CD4-positive, alpha-beta T cell (primary cell): Measurements from ENCODE around the gene IL1F10. TPM values are rescaled to one million over a fixed set of nuclear protein-coding genes. Genes with fewer than 3 reads are reported as not detected.
A peak's percentile ranks its signal among the peaks of the same experiment; 100 is the strongest.

Experiments used
- ATAC-seq: fragments of 200-7000 bp; cut with Tn5 transposase; one replicate; pipeline ENCODE4 v1.10.0; 2022; ENCODE audit warnings: mild to moderate bottlenecking; ENCODE audit not compliant: poor library complexity
- CTCF ChIA-PET: fragments of 350-600 bp; sonication (Branson Sonifier 250); formaldehyde crosslinking; loops from one replicate; lab custom pipeline; 2021; ENCODE audit warnings: antibody characterized with exemption, inconsistent platforms; lab: Charles Lee
- POLR2A ChIA-PET: fragments of 350-600 bp; sonication (Branson Sonifier 250); formaldehyde crosslinking; loops from one replicate; lab custom pipeline; 2021; ENCODE audit warnings: antibody characterized with exemption, inconsistent platforms; lab: Charles Lee
- DNase-seq, 14 experiments: peaks; one replicate each; pipeline ENCODE4 v3.0.0-alpha.2; 2013 to 2020; ENCODE audit warnings: mixed read lengths in 2 of 14
- H3K27ac ChIP-seq, 2 donors: one replicate each; pipeline versions ENCODE4 v1.5.1 to v1.7.0; 2013; ENCODE audit warnings: low read length in 2 of 2, low read depth in 1 of 2, mild to moderate bottlenecking in 1 of 2
- H3K27me3 ChIP-seq, 2 experiments: 1 replicate in 1 of 2; 2 replicates in 1 of 2; pipeline versions ENCODE4 v1.6.1 to v1.7.0; 2013; ENCODE audit warnings: low read length in 2 of 2, control low read depth in 1 of 2, mild to moderate bottlenecking in 1 of 2, moderate library complexity in 1 of 2; ENCODE audit not compliant: insufficient read depth in 2 of 2, control insufficient read depth in 1 of 2
- H3K36me3 ChIP-seq: one replicate; pipeline ENCODE4 v1.6.1; 2013; ENCODE audit warnings: low read length, control low read depth; ENCODE audit not compliant: insufficient read depth
- H3K4me1 ChIP-seq: one replicate; pipeline ENCODE4 v1.6.1; 2013; ENCODE audit warnings: low read length, control low read depth; ENCODE audit not compliant: insufficient read depth
- H3K4me3 ChIP-seq: one replicate; pipeline ENCODE4 v1.5.1; 2013; ENCODE audit warnings: mild to moderate bottlenecking, low read length, moderate library complexity
- H3K9me3 ChIP-seq, 2 experiments: 1 replicate in 1 of 2; 2 replicates in 1 of 2; pipeline versions ENCODE4 v1.6.1 to v1.7.0; 2013; ENCODE audit warnings: low read length in 2 of 2, mild to moderate bottlenecking in 2 of 2, control low read depth in 1 of 2, moderate library complexity in 1 of 2; ENCODE audit not compliant: control insufficient read depth in 1 of 2, insufficient read depth in 1 of 2
- H3K27ac Mint-ChIP-seq: one replicate; pipeline ENCODE4 v1.8.0; 2020; ENCODE audit warnings: mixed read lengths
- H3K27me3 Mint-ChIP-seq: one replicate; pipeline ENCODE4 v1.8.0; 2021; ENCODE audit warnings: mixed read lengths
- H3K36me3 Mint-ChIP-seq: one replicate; pipeline ENCODE4 v1.8.0; 2021; ENCODE audit warnings: low read depth, mixed read lengths
- H3K4me1 Mint-ChIP-seq: one replicate; pipeline ENCODE4 v1.8.0; 2021; ENCODE audit warnings: low read depth, mixed read lengths
- H3K4me3 Mint-ChIP-seq: one replicate; pipeline ENCODE4 v1.8.0; 2020; ENCODE audit warnings: mild to moderate bottlenecking, mixed read lengths
- H3K9me3 Mint-ChIP-seq: one replicate; pipeline ENCODE4 v1.8.0; 2020; ENCODE audit warnings: mixed read lengths
- intact Hi-C, 2 experiments: fragments of 100-400 bp; cut with DNase I in 1 of 2; cut with micrococcal nuclease in 1 of 2; formaldehyde crosslinking; loops; one replicate each; pipeline versions ENCODE4 v1.15.1 to v1.9.0; 2023 to 2025; cut with DNase I, micrococcal nuclease
- total RNA-seq, 174 experiments: library from RNA in 2 of 174; stranded (reverse) in 2 of 174; gene quantifications; one replicate each; pipeline ENCODE4 v1.2.3 and lab custom pipeline; 2021 to 2026
- TF ChIP-seq, protein P1 (sequence below): fragments of 200-600 bp; IDR thresholded peaks from one replicate; pipeline ENCODE4 v1.8.0; 2022; ENCODE audit warnings: antibody characterized with exemption, mild to moderate bottlenecking

The IL1F10 gene
- total RNA-seq, 2 experiments from 2014 or later = not detected

DNA sequence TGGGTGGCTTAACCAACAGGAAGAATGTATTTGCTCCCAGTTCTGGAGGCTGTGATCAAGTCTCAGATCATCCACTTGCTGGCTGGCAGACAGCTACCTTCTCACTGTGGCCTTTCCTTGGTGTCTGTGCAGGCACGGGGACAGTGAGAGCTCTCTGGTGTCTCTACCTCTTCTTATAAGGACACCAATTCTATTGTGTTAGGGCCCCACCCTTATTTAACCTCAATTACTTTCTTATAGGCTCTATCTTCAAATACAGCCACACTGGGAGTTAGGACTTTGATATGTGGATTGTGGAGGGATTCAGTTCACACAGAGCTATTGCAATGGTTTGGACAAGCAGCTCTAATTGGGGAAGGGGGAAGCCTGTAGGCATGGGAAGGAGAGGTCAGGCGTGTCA, 34.4 kb downstream of the IL1F10 start:
- ATAC-seq (no peak), DNase-seq (no peak)
- H3K36me3 ChIP-seq = no peaks in the 10 kb centered on the region
- H3K27me3 Mint-ChIP-seq = peaks cover 4% of the 10 kb centered on the region
- no peak overlapping the region for H3K4me3 ChIP-seq
- H3K36me3 Mint-ChIP-seq = no peaks in the 10 kb centered on the region
- no peak overlapping the region for H3K4me3 Mint-ChIP-seq
- H3K4me1 Mint-ChIP-seq = peaks cover 10% of the 10 kb centered on the region
- peaks cover 8% of the 10 kb centered on the region for H3K4me1 ChIP-seq
- ChIA-PET POLR2A (no interaction called here), CTCF (interaction anchor here (1.5 kb wide), 1 partner anchor 22 kb away, joined by 4 read pairs; no protein-coding TSS in a partner anchor)
- peaks cover 10% of the 10 kb centered on the region for H3K9me3 Mint-ChIP-seq
- H3K27me3 ChIP-seq = no peaks in the 10 kb centered on the region
- no peak overlapping the region for H3K27ac Mint-ChIP-seq
- H3K9me3 ChIP-seq = no peaks in the 10 kb centered on the region
- intact Hi-C loops = no loop called here
- TF ChIP-seq, protein P1, sequence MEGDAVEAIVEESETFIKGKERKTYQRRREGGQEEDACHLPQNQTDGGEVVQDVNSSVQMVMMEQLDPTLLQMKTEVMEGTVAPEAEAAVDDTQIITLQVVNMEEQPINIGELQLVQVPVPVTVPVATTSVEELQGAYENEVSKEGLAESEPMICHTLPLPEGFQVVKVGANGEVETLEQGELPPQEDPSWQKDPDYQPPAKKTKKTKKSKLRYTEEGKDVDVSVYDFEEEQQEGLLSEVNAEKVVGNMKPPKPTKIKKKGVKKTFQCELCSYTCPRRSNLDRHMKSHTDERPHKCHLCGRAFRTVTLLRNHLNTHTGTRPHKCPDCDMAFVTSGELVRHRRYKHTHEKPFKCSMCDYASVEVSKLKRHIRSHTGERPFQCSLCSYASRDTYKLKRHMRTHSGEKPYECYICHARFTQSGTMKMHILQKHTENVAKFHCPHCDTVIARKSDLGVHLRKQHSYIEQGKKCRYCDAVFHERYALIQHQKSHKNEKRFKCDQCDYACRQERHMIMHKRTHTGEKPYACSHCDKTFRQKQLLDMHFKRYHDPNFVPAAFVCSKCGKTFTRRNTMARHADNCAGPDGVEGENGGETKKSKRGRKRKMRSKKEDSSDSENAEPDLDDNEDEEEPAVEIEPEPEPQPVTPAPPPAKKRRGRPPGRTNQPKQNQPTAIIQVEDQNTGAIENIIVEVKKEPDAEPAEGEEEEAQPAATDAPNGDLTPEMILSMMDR = no peak
- H3K27ac ChIP-seq = no peak overlapping the region

DNA sequence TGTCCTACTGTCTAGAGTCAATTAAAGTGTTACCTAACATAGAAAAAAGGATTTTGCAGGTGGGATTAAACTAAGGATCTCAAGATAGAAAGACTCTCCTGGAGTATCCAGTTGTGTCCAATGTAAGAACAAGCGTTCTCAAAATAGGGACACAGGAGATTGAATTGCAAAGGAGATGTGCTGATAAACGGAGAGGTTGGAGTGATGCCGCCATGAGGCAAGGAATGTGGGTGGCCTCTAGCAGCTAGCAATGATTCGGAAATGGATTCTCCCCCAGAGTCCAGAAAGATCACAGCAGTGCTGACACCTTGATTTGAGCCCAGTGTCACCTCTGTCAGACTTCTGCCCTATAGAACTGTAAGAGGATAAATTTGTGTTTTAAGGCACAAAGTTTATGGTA, 35.5 kb downstream of the IL1F10 start:
- intact Hi-C loops = no loop called here
- CTCF ChIA-PET = no interaction called here

DNA sequence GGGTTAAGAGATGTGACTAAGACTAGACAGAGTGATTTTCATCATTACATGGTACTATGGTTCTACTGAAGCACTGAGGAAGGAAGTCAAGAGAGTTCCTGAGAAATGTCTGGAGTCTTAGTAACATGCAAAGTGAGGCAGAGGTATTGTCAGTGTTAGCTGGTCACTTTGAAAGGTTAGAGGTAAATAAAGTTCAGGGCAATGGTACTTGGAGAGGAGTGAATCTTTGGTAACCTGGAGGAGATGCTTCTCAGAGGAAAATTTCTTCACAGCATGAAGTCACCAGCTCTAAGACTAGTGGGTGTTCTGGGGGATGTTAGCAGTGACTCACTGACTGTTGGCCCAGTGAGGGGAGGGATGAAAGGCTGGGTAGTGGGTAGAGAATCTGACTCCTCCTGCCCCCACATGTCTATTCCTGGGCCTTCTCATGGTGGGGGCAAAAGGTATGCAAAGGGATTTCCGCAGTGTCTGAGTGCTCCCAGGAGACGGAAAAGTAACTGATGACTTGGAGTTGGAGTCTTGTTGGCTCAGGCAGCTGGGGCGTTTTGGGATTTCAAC, 36.4 kb downstream of the IL1F10 start:
- Histone ChIP-seq H3K4me3 (no peak overlapping the region), H3K27me3 (no peaks in the 10 kb centered on the region), H3K36me3 (no peaks in the 10 kb centered on the region), H3K27ac (no peak overlapping the region), H3K9me3 (no peaks in the 10 kb centered on the region), H3K4me1 (no peaks in the 10 kb centered on the region)
- peaks cover 4% of the 10 kb centered on the region for H3K27me3 Mint-ChIP-seq
- ChIA-PET CTCF (no interaction called here), POLR2A (interaction anchor here (1.1 kb wide), 1 partner anchor 70 kb away, joined by 3 read pairs; the partner anchor contains the start of gene PSD4)
- no peak overlapping the region for H3K4me3 Mint-ChIP-seq
- H3K36me3 Mint-ChIP-seq = no peaks in the 10 kb centered on the region
- TF ChIP-seq, protein P1 = no peak
- H3K27ac Mint-ChIP-seq = no peak overlapping the region
- no peaks in the 10 kb centered on the region for H3K4me1 Mint-ChIP-seq
- peak in 1 of 14 experiments; percentile 55 for DNase-seq
- ATAC-seq = no peak
- peaks cover 4% of the 10 kb centered on the region for H3K9me3 Mint-ChIP-seq
- intact Hi-C loops = no loop called here

More for the DNA sequence above, 35.5 kb downstream of the IL1F10 start:
- peaks cover 4% of the 10 kb centered on the region for H3K27me3 Mint-ChIP-seq
- H3K36me3 Mint-ChIP-seq = no peaks in the 10 kb centered on the region
- TF ChIP-seq, protein P1 = no peak
- no peak overlapping the region for H3K4me3 Mint-ChIP-seq
- ATAC-seq = no peak
- Histone ChIP-seq H3K27me3 (no peaks in the 10 kb centered on the region), H3K27ac (no peak overlapping the region), H3K4me3 (no peak overlapping the region), H3K36me3 (no peaks in the 10 kb centered on the region), H3K9me3 (no peaks in the 10 kb centered on the region), H3K4me1 (peaks cover 4% of the 10 kb centered on the region)
- POLR2A ChIA-PET = no interaction called here
- no peak overlapping the region for H3K27ac Mint-ChIP-seq
- DNase-seq = no peak
- H3K4me1 Mint-ChIP-seq = peaks cover 3% of the 10 kb centered on the region
- H3K9me3 Mint-ChIP-seq = peaks cover 4% of the 10 kb centered on the region
